Measurements from ENCODE around the gene RABGAP1L. TPM values are rescaled to one million over a fixed set of nuclear protein-coding genes. Genes with fewer than 3 reads are reported as not detected.
"Not testable (repeated sequence)": the region's sequence is repeated elsewhere in the genome, so short reads cannot be mapped to it uniquely, and the experiment has no call there.

The RABGAP1L gene
- total RNA-seq, 1 donor from 2014 or later: 36.9 TPM

DNA sequence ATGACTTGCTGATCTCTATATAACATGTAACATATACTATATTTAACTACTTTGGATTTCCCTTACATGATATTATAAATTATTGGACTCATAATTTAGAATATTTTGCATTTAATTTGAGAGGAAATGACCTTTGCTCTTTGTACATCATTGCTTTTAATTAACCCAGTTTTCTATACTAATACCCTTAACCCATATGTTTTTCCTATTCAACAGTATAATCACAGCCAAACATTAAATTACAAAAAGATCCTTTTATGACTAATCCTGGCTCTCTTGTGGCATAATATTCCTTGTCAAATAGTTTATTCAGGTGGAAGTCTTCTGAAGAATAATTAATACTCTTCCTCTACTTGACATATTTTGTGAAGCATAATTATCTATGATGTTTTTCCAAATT, 232.4 kb downstream of the RABGAP1L start:
- Mint-ChIP-seq H3K27me3 (no peaks in the 10 kb centered on the region), H3K36me3 (ENCODE audit: low read depth) (peaks cover 9% of the 10 kb centered on the region), H3K9me3 (peaks cover 12% of the 10 kb centered on the region), H3K4me1 (no peaks in the 10 kb centered on the region), H3K27ac (no peak overlapping the region), H3K4me3 (no peak overlapping the region)
- intact Hi-C loops (cut with micrococcal nuclease): no loop called here
- DNase-seq: no peak

GRCh38 chr1:174393885-174394284, 234.6 kb downstream of the RABGAP1L start:
- Mint-ChIP-seq H3K9me3 (peaks cover 12% of the 10 kb centered on the region), H3K27me3 (no peaks in the 10 kb centered on the region), H3K36me3 (ENCODE audit: low read depth) (peaks cover 10% of the 10 kb centered on the region), H3K4me3 (no peak overlapping the region), H3K27ac (no peak overlapping the region), H3K4me1 (peaks cover 5% of the 10 kb centered on the region)
- no peak for DNase-seq
- intact Hi-C loops (cut with micrococcal nuclease): no loop called here

GRCh38 chr1:174397261-174397660, 237.9 kb downstream of the RABGAP1L start:
- H3K4me1 Mint-ChIP-seq: peaks cover 5% of the 10 kb centered on the region
- no peak overlapping the region for H3K4me3 Mint-ChIP-seq

DNA sequence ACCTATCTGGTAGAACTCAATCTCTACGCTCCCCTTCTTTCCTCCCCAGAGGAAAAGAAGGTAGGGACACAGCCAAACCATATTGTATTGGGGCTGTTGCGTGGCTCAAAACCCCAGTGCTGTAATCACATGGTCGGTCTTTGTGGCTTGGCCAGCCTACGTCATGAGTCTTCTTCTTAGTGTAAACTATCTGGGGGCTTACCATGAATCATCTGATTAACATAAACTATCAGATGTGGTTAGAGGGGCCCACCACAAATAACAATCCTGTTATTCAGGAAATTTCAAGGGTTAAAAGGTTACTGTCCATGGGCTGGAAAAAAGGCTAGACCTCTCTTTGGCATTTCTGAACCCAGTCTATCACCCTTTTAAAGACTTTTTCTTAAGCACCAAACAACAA, 238.9 kb downstream of the RABGAP1L start:
- H3K36me3 Mint-ChIP-seq (ENCODE audit: low read depth): peaks cover 10% of the 10 kb centered on the region
- peaks cover 5% of the 10 kb centered on the region for H3K4me1 Mint-ChIP-seq
- intact Hi-C loops (cut with micrococcal nuclease): no loop called here
- H3K27ac Mint-ChIP-seq: no peak overlapping the region
- no peak overlapping the region for H3K4me3 Mint-ChIP-seq
- DNase-seq: no peak
- peaks cover 9% of the 10 kb centered on the region for H3K9me3 Mint-ChIP-seq
- no peaks in the 10 kb centered on the region for H3K27me3 Mint-ChIP-seq

More at GRCh38 chr1:174397261-174397660, 237.9 kb downstream of the RABGAP1L start:
- Mint-ChIP-seq H3K27me3 (no peaks in the 10 kb centered on the region), H3K36me3 (ENCODE audit: low read depth) (peaks cover 10% of the 10 kb centered on the region), H3K9me3 (peaks cover 9% of the 10 kb centered on the region), H3K27ac (no peak overlapping the region)
- DNase-seq: no peak
- intact Hi-C loops (cut with micrococcal nuclease): no loop called here

DNA sequence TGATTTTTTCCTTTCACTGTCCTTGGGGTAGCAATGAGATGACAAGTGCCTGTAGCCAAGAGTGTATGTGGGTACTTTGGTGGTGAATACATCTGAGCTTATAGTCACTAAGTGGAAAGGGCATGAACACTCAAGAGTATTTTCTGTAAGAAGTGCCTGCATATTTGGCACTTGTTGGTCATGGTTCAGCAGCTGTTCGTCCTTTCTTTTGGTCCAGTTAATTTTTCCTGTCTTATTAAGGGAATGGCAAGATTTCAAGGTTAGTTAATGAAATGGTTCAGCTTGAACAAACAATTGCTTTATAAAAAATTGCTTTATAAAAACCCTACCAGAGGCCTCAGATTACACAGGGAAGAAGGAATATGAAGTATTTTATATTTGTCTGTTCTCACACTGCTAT, 239.9 kb downstream of the RABGAP1L start:
- intact Hi-C loops (cut with micrococcal nuclease): no loop called here
- no peak overlapping the region for H3K4me3 Mint-ChIP-seq
- no peak overlapping the region for H3K27ac Mint-ChIP-seq
- peaks cover 4% of the 10 kb centered on the region for H3K9me3 Mint-ChIP-seq
- no peaks in the 10 kb centered on the region for H3K27me3 Mint-ChIP-seq
- peaks cover 5% of the 10 kb centered on the region for H3K4me1 Mint-ChIP-seq
- no peak for DNase-seq
- H3K36me3 Mint-ChIP-seq (ENCODE audit: low read depth): peaks cover 6% of the 10 kb centered on the region

DNA sequence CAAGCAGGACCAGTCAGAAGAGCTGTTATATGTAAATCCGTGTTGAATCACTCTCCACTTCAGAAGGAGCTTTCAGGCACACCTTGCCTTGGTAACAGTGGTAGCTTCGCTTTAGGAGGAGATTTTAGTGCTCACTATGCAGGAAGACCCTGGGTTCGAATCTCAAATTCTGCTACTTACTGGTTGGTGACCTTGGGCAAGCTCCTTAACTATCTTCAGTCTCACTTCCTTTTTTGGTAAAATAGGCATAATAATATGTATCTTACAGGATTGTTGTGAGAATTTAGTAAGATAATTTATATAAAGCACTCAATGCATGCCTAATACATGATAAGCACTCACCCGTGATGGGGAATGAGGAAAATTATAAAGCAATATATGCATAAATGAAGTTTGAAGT, 241.8 kb downstream of the RABGAP1L start:
- Mint-ChIP-seq H3K27ac (no peak overlapping the region), H3K4me3 (no peak overlapping the region), H3K27me3 (no peaks in the 10 kb centered on the region), H3K9me3 (peaks cover 4% of the 10 kb centered on the region), H3K36me3 (ENCODE audit: low read depth) (peaks cover 6% of the 10 kb centered on the region), H3K4me1 (peaks cover 5% of the 10 kb centered on the region)
- intact Hi-C loops (cut with micrococcal nuclease): no loop called here
- DNase-seq: no peak

GRCh38 chr1:174405219-174405618, 245.9 kb downstream of the RABGAP1L start:
- no peak overlapping the region for H3K4me3 Mint-ChIP-seq
- H3K27ac Mint-ChIP-seq: no peak overlapping the region
- H3K27me3 Mint-ChIP-seq: no peaks in the 10 kb centered on the region
- H3K4me1 Mint-ChIP-seq: no peaks in the 10 kb centered on the region
- H3K36me3 Mint-ChIP-seq (ENCODE audit: low read depth): no peaks in the 10 kb centered on the region
- intact Hi-C loops (cut with micrococcal nuclease): no loop called here
- H3K9me3 Mint-ChIP-seq: no peaks in the 10 kb centered on the region
- DNase-seq: no peak

DNA sequence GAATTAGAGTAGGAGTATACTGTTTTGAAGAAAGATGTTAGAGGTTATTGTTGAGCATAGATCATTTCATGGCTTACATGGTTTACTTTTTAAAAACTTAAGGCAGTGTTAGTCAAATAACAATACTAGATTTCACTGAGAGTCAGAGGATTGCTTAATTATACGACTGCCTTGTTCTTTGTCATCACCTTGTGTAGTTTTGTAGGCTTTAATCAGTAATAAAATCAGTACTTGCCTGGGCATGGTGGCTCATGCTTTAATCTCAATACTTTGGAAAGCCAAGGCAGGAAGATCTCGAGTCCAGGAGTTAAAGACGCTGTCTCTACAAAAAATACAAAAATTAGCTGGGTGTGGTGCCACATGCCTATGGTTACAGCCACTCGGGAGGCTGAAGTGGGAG, 247.1 kb downstream of the RABGAP1L start:
- Mint-ChIP-seq H3K4me1 (no peaks in the 10 kb centered on the region), H3K36me3 (ENCODE audit: low read depth) (no peaks in the 10 kb centered on the region), H3K27ac (no peak overlapping the region), H3K4me3 (no peak overlapping the region), H3K9me3 (no peaks in the 10 kb centered on the region), H3K27me3 (no peaks in the 10 kb centered on the region)
- intact Hi-C loops (cut with micrococcal nuclease): no loop called here
- no peak for DNase-seq

DNA sequence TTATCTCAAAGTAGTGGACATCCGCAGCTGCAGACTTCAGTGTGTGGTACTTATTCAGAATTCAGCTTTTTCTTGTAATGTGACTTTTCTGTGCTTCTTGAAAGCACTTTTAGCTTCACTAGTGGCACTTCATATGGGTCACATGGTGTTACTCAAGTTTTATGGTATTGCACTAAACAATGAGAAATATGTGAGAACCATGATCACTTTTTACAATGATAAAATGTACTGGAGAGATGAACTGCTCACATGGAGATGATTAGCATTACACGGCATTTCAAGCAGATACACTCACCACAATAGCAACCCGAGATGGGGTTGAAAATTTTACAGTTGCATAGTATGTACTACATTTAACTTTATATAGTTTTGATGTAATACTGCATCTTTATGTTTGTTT, 248.3 kb downstream of the RABGAP1L start:
- no peaks in the 10 kb centered on the region for H3K27me3 Mint-ChIP-seq
- no peaks in the 10 kb centered on the region for H3K4me1 Mint-ChIP-seq
- no peaks in the 10 kb centered on the region for H3K36me3 Mint-ChIP-seq (ENCODE audit: low read depth)
- no peak overlapping the region for H3K27ac Mint-ChIP-seq
- peaks cover 3% of the 10 kb centered on the region for H3K9me3 Mint-ChIP-seq
- no peak for DNase-seq
- intact Hi-C loops (cut with micrococcal nuclease): no loop called here
- H3K4me3 Mint-ChIP-seq: no peak overlapping the region

DNA sequence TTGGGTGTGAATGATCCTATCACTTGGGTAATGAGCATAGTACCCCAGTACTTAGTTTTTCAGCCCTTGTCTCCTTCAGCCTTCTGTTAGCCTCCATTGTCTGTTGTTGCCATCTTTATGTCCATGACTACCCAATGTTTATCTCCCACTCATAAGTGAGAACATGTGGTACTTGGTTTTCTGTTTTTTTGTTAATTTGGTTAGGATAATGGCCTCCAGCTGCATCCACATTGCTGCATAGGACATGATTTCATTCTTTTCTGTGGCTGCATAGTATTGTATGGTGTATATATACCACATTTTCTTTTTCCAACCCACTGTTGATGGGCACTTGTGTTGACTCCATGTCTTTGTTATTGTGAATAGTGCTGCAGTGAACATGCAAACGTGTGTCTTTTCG, 248.8 kb downstream of the RABGAP1L start:
- H3K4me3 Mint-ChIP-seq: no peak overlapping the region
- H3K36me3 Mint-ChIP-seq (ENCODE audit: low read depth): no peaks in the 10 kb centered on the region
- H3K27me3 Mint-ChIP-seq: no peaks in the 10 kb centered on the region
- intact Hi-C loops (cut with micrococcal nuclease): no loop called here
- no peak for DNase-seq
- peaks cover 3% of the 10 kb centered on the region for H3K9me3 Mint-ChIP-seq
- no peaks in the 10 kb centered on the region for H3K4me1 Mint-ChIP-seq
- H3K27ac Mint-ChIP-seq: no peak overlapping the region

GRCh38 chr1:174409801-174410200, 250.5 kb downstream of the RABGAP1L start:
- H3K27me3 Mint-ChIP-seq; H3K27ac Mint-ChIP-seq; intact Hi-C loops (cut with micrococcal nuclease); H3K4me1 Mint-ChIP-seq; H3K4me3 Mint-ChIP-seq; DNase-seq; H3K9me3 Mint-ChIP-seq; H3K36me3 Mint-ChIP-seq (ENCODE audit: low read depth): not testable (repeated sequence)

DNA sequence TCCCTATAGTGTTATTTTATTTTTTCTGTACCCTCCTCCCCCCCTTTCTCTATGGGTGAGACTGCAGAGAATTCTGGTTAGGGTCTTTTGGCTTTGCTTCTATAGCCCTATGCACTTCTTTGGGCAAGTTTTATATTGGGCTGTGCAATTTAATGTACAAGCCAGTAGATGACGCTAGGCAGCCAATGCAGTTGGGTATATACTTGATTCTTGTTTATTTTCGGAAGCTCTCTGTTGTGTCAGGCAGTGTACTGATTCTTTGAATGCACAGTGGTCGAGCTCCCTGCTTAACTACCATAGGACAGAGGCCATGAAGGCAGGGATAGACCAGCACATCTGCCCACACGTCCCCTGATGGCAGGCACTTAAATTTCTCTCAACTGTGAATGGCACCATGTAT, 254.3 kb downstream of the RABGAP1L start:
- Mint-ChIP-seq H3K4me3 (no peak overlapping the region), H3K9me3 (peaks cover 3% of the 10 kb centered on the region), H3K27ac (no peak overlapping the region), H3K36me3 (ENCODE audit: low read depth) (no peaks in the 10 kb centered on the region), H3K27me3 (no peaks in the 10 kb centered on the region), H3K4me1 (peaks cover 6% of the 10 kb centered on the region)
- intact Hi-C loops (cut with micrococcal nuclease): no loop called here
- no peak for DNase-seq

GRCh38 chr1:174414203-174414602, 254.9 kb downstream of the RABGAP1L start:
- no peak for DNase-seq
- Mint-ChIP-seq H3K4me1 (peaks cover 6% of the 10 kb centered on the region), H3K4me3 (no peak overlapping the region), H3K36me3 (ENCODE audit: low read depth) (no peaks in the 10 kb centered on the region), H3K27ac (no peak overlapping the region), H3K27me3 (no peaks in the 10 kb centered on the region), H3K9me3 (peaks cover 3% of the 10 kb centered on the region)
- intact Hi-C loops (cut with micrococcal nuclease): no loop called here

GRCh38 chr1:174415506-174415905, 256.2 kb downstream of the RABGAP1L start:
- H3K27me3 Mint-ChIP-seq: no peaks in the 10 kb centered on the region
- H3K27ac Mint-ChIP-seq: no peak overlapping the region
- H3K9me3 Mint-ChIP-seq: peaks cover 3% of the 10 kb centered on the region
- no peaks in the 10 kb centered on the region for H3K36me3 Mint-ChIP-seq (ENCODE audit: low read depth)
- no peak for DNase-seq
- H3K4me1 Mint-ChIP-seq: peaks cover 6% of the 10 kb centered on the region
- H3K4me3 Mint-ChIP-seq: no peak overlapping the region
- intact Hi-C loops (cut with micrococcal nuclease): no loop called here

GRCh38 chr1:174417921-174418320, 258.6 kb downstream of the RABGAP1L start:
- Mint-ChIP-seq H3K36me3 (ENCODE audit: low read depth) (no peaks in the 10 kb centered on the region), H3K27ac (no peak overlapping the region), H3K9me3 (no peaks in the 10 kb centered on the region), H3K4me3 (no peak overlapping the region), H3K27me3 (no peaks in the 10 kb centered on the region), H3K4me1 (peaks cover 6% of the 10 kb centered on the region)
- DNase-seq: no peak
- intact Hi-C loops (cut with micrococcal nuclease): no loop called here

Data from activated CD4-positive, alpha-beta T cell treated with anti-CD3 and anti-CD28 coated beads, Interleukin-2, amount 10 ng/mL, durations not matched to agents 24 days and 14 days (primary cell).